GM12874 (cell line): Measurements from ENCODE around the gene NR0B2.

Source experiments
- TF ChIP-seq, protein P1 (sequence below): IDR thresholded peaks from 2 replicates; pipeline ENCODE4 v1.5.1; 2011; ENCODE audit warnings: low read depth, mild to moderate bottlenecking, control low read depth, low read length, moderate library complexity; ENCODE audit not compliant: insufficient read depth

NR0B2 gene

DNA sequence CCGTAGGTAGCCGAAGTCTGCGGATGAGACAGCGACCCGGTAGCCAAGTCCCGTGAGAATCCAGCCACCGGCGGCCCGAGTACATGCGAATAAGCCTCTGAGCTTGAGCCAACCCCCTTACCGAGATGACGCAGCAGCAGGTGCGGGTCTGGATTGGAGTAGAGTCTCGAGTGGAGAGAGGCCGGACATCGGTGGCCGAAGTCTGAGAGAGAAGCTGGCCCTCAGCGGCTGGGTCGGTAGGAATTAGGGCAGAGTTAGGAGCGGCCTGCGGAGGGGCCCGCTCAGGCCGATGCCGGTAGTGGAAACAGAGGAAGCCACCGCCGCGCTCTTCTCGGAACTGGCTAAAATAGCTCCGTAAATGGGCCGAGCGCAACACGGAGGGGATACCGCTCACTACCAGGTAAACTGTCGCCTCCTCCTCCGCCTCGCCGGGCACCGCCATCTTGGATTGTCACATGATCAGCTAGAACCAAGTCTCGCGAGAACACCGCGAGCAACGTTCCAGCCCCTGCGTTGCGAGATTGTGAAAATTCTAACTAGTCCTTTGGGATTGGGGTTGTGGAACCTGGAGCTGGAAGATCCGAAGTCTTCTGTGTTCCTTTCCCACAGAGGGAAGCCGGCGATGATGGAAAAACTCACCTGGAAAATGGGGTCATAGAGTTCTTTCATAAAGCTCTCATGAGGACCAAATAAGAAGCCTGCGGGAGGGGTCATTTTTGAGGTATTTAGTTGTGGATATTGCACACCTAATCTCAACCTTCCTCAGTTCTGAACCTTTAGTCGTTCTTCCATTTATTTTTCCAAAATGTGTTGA lies 13.6 kb downstream of the NR0B2 start, which contains the start of gene GPATCH3:
Gene GPATCH3, minus strand, starts transcription at position 467 of the 814 bp plus-strand sequence. Its CDS starts 25 bp downstream, at position 442.
- TF ChIP-seq, protein P1, sequence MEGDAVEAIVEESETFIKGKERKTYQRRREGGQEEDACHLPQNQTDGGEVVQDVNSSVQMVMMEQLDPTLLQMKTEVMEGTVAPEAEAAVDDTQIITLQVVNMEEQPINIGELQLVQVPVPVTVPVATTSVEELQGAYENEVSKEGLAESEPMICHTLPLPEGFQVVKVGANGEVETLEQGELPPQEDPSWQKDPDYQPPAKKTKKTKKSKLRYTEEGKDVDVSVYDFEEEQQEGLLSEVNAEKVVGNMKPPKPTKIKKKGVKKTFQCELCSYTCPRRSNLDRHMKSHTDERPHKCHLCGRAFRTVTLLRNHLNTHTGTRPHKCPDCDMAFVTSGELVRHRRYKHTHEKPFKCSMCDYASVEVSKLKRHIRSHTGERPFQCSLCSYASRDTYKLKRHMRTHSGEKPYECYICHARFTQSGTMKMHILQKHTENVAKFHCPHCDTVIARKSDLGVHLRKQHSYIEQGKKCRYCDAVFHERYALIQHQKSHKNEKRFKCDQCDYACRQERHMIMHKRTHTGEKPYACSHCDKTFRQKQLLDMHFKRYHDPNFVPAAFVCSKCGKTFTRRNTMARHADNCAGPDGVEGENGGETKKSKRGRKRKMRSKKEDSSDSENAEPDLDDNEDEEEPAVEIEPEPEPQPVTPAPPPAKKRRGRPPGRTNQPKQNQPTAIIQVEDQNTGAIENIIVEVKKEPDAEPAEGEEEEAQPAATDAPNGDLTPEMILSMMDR, result no peak

DNA sequence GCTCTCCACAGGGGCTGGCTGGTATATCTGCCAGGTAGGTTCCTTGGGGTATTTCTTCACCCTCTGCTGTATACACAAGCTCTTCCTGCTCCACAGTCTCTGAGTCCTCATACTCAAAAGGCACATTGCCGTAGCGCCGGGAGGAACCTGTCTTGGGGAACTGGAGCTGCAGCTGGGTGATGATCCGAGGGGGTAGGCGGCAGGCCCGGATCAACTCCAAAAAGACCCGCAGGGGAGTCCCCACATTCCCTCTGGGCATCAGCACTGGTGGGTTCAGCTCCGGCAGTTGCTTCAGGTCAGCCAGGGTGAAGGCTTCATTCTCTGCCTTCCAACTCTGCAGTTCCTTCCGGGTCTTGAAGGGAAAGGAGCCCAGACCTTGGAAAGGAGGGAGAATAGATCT lies 16.4 kb downstream of the NR0B2 start:
- TF ChIP-seq, protein P1, result no peak

DNA sequence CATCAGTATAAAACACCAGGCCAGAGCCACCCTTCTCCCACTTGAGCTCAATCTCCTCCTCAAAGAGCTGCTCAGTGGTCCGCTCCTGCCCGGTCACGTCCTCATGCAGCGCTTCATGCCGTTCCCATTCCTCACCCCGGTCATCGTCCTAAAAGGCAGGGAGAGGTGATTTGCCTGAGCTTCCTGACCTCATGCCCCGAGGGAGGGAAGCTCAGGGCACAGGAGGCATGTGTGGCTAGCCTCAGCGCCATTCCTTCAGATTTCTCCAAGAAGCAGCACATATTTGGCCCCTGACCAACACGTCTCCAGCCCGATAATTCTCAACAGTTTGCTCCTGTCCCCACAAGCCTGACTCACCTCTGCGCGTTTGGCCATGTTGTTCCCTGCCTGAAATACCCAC lies 19.5 kb downstream of the NR0B2 start:
- TF ChIP-seq, protein P1, result no peak

DNA sequence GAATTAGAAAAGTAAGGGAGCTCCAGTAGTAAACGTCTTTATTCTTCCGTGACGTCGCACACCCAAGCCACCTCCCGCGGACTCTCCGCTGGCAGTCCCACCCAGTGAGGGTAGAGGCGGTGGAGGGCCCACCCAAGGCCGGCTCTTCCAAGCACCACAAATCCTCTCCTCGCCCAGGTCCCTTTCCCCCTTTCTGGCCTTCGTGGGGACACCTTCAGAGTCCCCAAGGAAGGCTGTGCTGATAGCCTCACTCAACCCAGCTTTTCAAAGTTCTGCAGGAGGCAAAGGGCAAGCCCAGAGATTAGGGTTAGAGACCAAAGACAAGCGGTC lies 23.3 kb downstream of the NR0B2 start:
- TF ChIP-seq, protein P1, result no peak

DNA sequence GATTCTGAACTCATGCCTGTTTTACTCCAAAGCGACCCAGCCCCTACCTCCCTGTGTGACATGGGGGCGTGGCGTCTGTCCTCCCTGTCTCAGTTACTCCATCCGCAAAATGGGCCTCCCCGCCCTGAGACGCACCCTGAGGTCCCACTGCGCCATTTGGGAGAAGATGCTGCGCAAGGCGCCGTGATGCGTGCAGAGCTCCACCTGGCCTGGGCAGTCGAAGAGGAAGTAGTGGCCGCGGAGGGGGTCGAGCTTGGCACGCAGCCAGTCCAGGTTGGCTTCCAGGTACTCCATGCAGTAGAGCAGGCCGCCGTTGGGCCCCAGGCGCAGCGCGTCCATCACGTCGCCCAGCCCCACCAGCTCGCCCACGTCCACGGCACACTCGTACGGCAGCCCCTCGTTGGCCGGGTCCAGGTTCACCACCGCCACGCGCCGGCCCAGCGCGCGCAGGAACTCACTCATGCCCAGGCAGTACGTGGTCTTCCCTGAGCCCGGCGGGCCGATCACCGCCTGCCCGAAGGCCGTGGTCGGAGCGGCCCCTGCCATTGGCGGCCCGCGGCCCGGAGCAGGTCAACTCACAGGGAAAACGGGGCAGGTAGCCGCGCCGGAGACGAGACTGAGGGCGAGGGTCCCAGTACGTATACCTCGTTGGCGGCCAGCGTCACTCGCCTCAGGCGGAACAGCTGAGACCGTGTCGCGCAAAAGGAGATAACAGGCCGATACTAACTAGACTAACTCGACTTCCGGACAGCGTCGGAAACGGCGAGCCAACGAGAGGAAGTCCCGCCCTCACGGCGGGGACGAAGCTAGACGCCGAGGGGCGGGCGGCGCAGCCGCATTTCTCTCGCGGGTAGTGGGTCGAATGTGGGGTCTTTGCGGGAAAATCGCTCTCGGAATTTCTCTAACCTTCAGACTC lies 24.0 kb downstream of the NR0B2 start, which contains the start of gene GPN2:
Gene GPN2, minus strand, starts transcription at position 733 of the 916 bp plus-strand sequence. Its CDS starts 187 bp downstream, at position 546.
- TF ChIP-seq, protein P1, result no peak

DNA sequence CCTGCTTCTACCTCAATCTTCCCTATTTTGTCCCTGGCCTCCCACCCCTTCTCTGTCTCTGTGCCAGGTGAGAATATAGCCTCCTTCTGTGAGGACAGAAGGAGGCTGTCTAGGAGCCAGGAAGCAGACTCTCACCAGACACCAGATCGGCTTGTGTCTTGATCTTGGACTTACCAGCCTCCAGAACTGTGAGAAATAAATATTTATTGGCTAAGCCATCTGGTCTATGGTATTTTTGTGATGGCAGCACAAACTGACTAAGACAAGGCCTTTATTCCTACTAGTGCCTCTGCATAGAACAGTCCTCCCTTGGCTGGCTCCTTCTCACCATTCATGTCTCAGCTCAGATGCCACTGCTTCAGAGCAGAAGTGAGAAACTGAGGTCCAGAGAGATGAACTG lies 25.5 kb downstream of the NR0B2 start:
- TF ChIP-seq, protein P1, result no peak

DNA sequence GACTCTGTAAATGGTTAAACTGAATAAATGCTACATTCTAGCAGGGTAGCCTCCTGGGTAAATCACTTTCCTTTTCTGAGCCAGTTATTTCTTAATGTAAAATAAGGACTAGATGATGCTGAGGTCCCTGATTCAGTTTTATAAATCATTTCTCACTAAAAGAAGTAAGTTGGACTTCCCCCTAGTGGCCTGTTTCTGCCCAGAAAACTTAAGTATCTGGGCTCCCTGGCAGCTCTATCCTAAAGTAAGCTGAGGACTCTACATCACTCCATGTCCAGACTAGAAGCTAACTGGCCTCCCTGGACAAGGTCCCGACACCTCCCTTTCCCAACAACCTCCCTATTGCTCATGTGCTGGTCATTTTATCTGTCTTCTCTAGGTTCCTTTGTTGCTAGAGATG lies 26.6 kb downstream of the NR0B2 start:
- TF ChIP-seq, protein P1, result no peak; the same call in 1 of the 2 replicates
